Chondrocyte (in vitro differentiated cells): Measurements from ENCODE around the gene DMD. TPM values are rescaled to one million over a fixed set of nuclear protein-coding genes. Genes with fewer than 3 reads are reported as not detected.

Source experiments
- DNase-seq: peaks from one replicate; pipeline ENCODE4 v3.0.0; 2021; ENCODE audit warnings: mixed read lengths, low spot score
- H3K27ac Mint-ChIP-seq: one replicate; pipeline ENCODE4 v1.8.0; 2021; ENCODE audit warnings: mild to moderate bottlenecking, moderate library complexity, mixed read lengths; ENCODE audit not compliant: unreplicated experiment
- H3K27me3 Mint-ChIP-seq: 2 replicates; pipeline ENCODE4 v1.8.0; 2021; ENCODE audit warnings: low read depth, mixed read lengths
- H3K36me3 Mint-ChIP-seq: 2 replicates; pipeline ENCODE4 v1.8.0; 2021; ENCODE audit warnings: low read depth, mixed read lengths
- H3K4me1 Mint-ChIP-seq: 2 replicates; pipeline ENCODE4 v1.8.0; 2021; ENCODE audit warnings: low read depth, mild to moderate bottlenecking, mixed read lengths
- H3K4me3 Mint-ChIP-seq: one replicate; pipeline ENCODE4 v1.8.0; 2021; ENCODE audit warnings: mild to moderate bottlenecking, moderate library complexity, mixed read lengths; ENCODE audit not compliant: unreplicated experiment
- H3K9me3 Mint-ChIP-seq: 2 replicates; pipeline ENCODE4 v1.8.0; 2021; ENCODE audit warnings: low read depth, mixed read lengths
- CTCF ChIP-seq: fragments of 200-600 bp; sonication (generic); IDR thresholded peaks from 2 replicates; pipeline ENCODE4 v1.5.0; 2021; ENCODE audit warnings: antibody characterized with exemption, mild to moderate bottlenecking, moderate library complexity
- total RNA-seq: library from RNA; stranded (reverse); gene quantifications from 3 replicates; pipeline ENCODE4 v1.2.1, GENCODE V29; 2021

DMD gene
- total RNA-seq, 1 donor from 2014 or later = 201 TPM

- Mint-ChIP-seq H3K9me3 (peaks cover 6% of the 10 kb centered on the region), H3K27me3 (no peaks in the 10 kb centered on the region), H3K27ac (no peak overlapping the region)
Measured at GRCh38 chrX:32116047-32116446, 1095.3 kb downstream of the DMD start.

GRCh38 chrX:32087663-32088062 lies 1123.7 kb downstream of the DMD start:
- no peak for DNase-seq
- no peak overlapping the region for H3K27ac Mint-ChIP-seq
- no peak for TF ChIP-seq CTCF
- H3K4me3 Mint-ChIP-seq = no peak overlapping the region
- H3K4me1 Mint-ChIP-seq = no peaks in the 10 kb centered on the region
- no peaks in the 10 kb centered on the region for H3K36me3 Mint-ChIP-seq
- peaks cover 8% of the 10 kb centered on the region for H3K9me3 Mint-ChIP-seq
- no peaks in the 10 kb centered on the region for H3K27me3 Mint-ChIP-seq

More at GRCh38 chrX:32116047-32116446, 1095.3 kb downstream of the DMD start:
- peak; percentile 59 for TF ChIP-seq CTCF
- H3K4me3 Mint-ChIP-seq = no peak overlapping the region
- no peak for DNase-seq
- H3K4me1 Mint-ChIP-seq = no peaks in the 10 kb centered on the region
- H3K36me3 Mint-ChIP-seq = no peaks in the 10 kb centered on the region

- H3K9me3 Mint-ChIP-seq = peaks cover 11% of the 10 kb centered on the region
- no peaks in the 10 kb centered on the region for H3K36me3 Mint-ChIP-seq
- no peaks in the 10 kb centered on the region for H3K27me3 Mint-ChIP-seq
- no peak for DNase-seq
- no peak for TF ChIP-seq CTCF
- no peaks in the 10 kb centered on the region for H3K4me1 Mint-ChIP-seq
- H3K4me3 Mint-ChIP-seq = no peak overlapping the region
- no peak overlapping the region for H3K27ac Mint-ChIP-seq
Measured at GRCh38 chrX:32084757-32085156, 1126.6 kb downstream of the DMD start.

- no peak overlapping the region for H3K27ac Mint-ChIP-seq
- H3K4me3 Mint-ChIP-seq = no peak overlapping the region
- H3K36me3 Mint-ChIP-seq = no peaks in the 10 kb centered on the region
- H3K4me1 Mint-ChIP-seq = peaks cover 1% of the 10 kb centered on the region
- peaks cover 3% of the 10 kb centered on the region for H3K9me3 Mint-ChIP-seq
- H3K27me3 Mint-ChIP-seq = no peaks in the 10 kb centered on the region
- TF ChIP-seq CTCF = no peak
- no peak for DNase-seq
Measured at GRCh38 chrX:32048285-32048684, 1163.1 kb downstream of the DMD start.

GRCh38 chrX:32045149-32045548 lies 1166.2 kb downstream of the DMD start:
- no peak overlapping the region for H3K4me3 Mint-ChIP-seq
- no peaks in the 10 kb centered on the region for H3K4me1 Mint-ChIP-seq
- no peaks in the 10 kb centered on the region for H3K36me3 Mint-ChIP-seq
- no peaks in the 10 kb centered on the region for H3K27me3 Mint-ChIP-seq
- no peak for TF ChIP-seq CTCF
- DNase-seq = no peak
- no peak overlapping the region for H3K27ac Mint-ChIP-seq
- peaks cover 6% of the 10 kb centered on the region for H3K9me3 Mint-ChIP-seq
